ENCODE measurements around the gene DDX39B. TPM values are rescaled to one million over a fixed set of nuclear protein-coding genes. Genes with fewer than 3 reads are reported as not detected.

Gene DDX39B
- total RNA-seq, 1 donor from 2014 or later: 318 TPM

GRCh38 chr6:31575952-31576685, 34.3 kb upstream of the DDX39B start:
- FAIRE-seq (no peak), DNase-seq (ENCODE audit: low spot score in 2 of 2) (no peak)

- DNase-seq (ENCODE audit: low spot score in 2 of 2): no peak
- FAIRE-seq: no peak
These were observed 33.6 kb upstream of the DDX39B start, which contains the start of gene TNF for GRCh38 chr6:31575335-31575901. Gene TNF (plus strand): TSS chr6:31575565. CDS start chr6:31575742, 177 bp downstream.

GRCh38 chr6:31574106-31575061, 32.6 kb upstream of the DDX39B start:
- no peak for DNase-seq (ENCODE audit: low spot score in 2 of 2)
- no peak for FAIRE-seq

GRCh38 chr6:31573239-31574105, 31.7 kb upstream of the DDX39B start:
- DNase-seq (ENCODE audit: low spot score in 2 of 2) (no peak), FAIRE-seq (no peak)

GRCh38 chr6:31572041-31572911, 30.5 kb upstream of the DDX39B start, which contains the start of gene LTA:
Gene LTA (plus strand): TSS chr6:31572289. CDS start chr6:31572743, 454 bp downstream.
- DNase-seq (ENCODE audit: low spot score in 2 of 2): no peak
- no peak for FAIRE-seq

GRCh38 chr6:31569861-31570536, 28.2 kb upstream of the DDX39B start:
- DNase-seq (ENCODE audit: low spot score in 2 of 2) (no peak), FAIRE-seq (no peak)

GRCh38 chr6:31568537-31568961, 26.7 kb upstream of the DDX39B start:
- DNase-seq (ENCODE audit: low spot score in 2 of 2): no peak
- no peak for FAIRE-seq

GRCh38 chr6:31567531-31568370, 25.9 kb upstream of the DDX39B start:
- no peak for DNase-seq (ENCODE audit: low spot score in 2 of 2)
- no peak for FAIRE-seq

- no peak for FAIRE-seq
- no peak for DNase-seq (ENCODE audit: low spot score in 2 of 2)
These were observed 18.9 kb upstream of the DDX39B start for GRCh38 chr6:31560697-31561058.

- FAIRE-seq: no peak
- no peak for DNase-seq (ENCODE audit: low spot score in 2 of 2)
These were observed 18.3 kb upstream of the DDX39B start for GRCh38 chr6:31559958-31560696.

- no peak for DNase-seq (ENCODE audit: low spot score in 2 of 2)
These were observed 17.8 kb upstream of the DDX39B start for GRCh38 chr6:31559606-31559957.

GRCh38 chr6:31558631-31559500, 17.1 kb upstream of the DDX39B start:
- DNase-seq (ENCODE audit: low spot score in 2 of 2) (peak in 1 of 2 donors; percentile 48), FAIRE-seq (no peak)

More at GRCh38 chr6:31559606-31559957, 17.8 kb upstream of the DDX39B start:
- no peak for FAIRE-seq

GRCh38 chr6:31558318-31558625, 16.5 kb upstream of the DDX39B start:
- FAIRE-seq (no peak), DNase-seq (ENCODE audit: low spot score in 2 of 2) (no peak)

GRCh38 chr6:31557443-31558317, 15.9 kb upstream of the DDX39B start:
- no peak for FAIRE-seq
- DNase-seq (ENCODE audit: low spot score in 2 of 2): no peak

GRCh38 chr6:31556307-31556706, 14.5 kb upstream of the DDX39B start:
- FAIRE-seq (no peak), DNase-seq (ENCODE audit: low spot score in 2 of 2) (no peak)

Data from frontal cortex (tissue), 4 donors.